Measurements from ENCODE around the gene ATAD3C. TPM values are rescaled to one million over a fixed set of nuclear protein-coding genes. Genes with fewer than 3 reads are reported as not detected.
"Not testable (repeated sequence)": the region's sequence is repeated elsewhere in the genome, so short reads cannot be mapped to it uniquely, and the experiment has no call there.

The ATAD3C gene
- polyA plus RNA-seq, 1 of the 3 experiments (the other 2 are of a cell fraction), result 0.38 TPM

DNA sequence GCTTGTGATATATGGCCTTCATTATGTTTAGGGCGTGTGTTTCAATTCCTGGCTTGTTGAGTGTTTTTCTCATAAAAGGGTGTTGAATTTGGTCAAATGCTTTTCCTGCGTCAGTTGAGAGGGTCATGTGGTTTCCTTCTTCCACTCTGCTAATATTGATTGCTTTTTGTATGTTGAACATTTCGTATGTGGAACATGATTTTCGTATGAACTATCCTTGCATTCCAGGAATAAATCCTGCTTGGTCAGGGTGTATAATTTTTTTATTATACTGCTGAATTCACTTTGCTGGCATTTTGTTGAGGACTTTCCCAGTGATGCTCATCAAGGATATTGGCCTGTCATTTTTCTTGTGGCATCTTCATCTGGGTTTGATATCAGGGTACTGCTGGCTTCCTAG lies 57.8 kb downstream of the ATAD3C start:
- no peak for TF ChIP-seq CHD2 (IDR thresholded peaks at IDR 0.05; ENCODE audit: low read length, partially characterized antibody)
- TF ChIP-seq YY1 (IDR thresholded peaks at IDR 0.05; ENCODE audit: low read depth), result no peak
- no peak for TF ChIP-seq SMC3 (IDR thresholded peaks at IDR 0.05; ENCODE audit: low read depth, low read length)
- no peak for TF ChIP-seq RCOR1 (IDR thresholded peaks at IDR 0.05; ENCODE audit: low read length)
- no peak for TF ChIP-seq FOXJ3 (CRISPR knock-in tag; IDR thresholded peaks at IDR 0.05)
- TF ChIP-seq, protein P1, sequence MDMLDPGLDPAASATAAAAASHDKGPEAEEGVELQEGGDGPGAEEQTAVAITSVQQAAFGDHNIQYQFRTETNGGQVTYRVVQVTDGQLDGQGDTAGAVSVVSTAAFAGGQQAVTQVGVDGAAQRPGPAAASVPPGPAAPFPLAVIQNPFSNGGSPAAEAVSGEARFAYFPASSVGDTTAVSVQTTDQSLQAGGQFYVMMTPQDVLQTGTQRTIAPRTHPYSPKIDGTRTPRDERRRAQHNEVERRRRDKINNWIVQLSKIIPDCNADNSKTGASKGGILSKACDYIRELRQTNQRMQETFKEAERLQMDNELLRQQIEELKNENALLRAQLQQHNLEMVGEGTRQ (IDR thresholded peaks at IDR 0.05; ENCODE audit: borderline replicate concordance, low read depth, low read length), result no peak
- TF ChIP-seq, protein P2, sequence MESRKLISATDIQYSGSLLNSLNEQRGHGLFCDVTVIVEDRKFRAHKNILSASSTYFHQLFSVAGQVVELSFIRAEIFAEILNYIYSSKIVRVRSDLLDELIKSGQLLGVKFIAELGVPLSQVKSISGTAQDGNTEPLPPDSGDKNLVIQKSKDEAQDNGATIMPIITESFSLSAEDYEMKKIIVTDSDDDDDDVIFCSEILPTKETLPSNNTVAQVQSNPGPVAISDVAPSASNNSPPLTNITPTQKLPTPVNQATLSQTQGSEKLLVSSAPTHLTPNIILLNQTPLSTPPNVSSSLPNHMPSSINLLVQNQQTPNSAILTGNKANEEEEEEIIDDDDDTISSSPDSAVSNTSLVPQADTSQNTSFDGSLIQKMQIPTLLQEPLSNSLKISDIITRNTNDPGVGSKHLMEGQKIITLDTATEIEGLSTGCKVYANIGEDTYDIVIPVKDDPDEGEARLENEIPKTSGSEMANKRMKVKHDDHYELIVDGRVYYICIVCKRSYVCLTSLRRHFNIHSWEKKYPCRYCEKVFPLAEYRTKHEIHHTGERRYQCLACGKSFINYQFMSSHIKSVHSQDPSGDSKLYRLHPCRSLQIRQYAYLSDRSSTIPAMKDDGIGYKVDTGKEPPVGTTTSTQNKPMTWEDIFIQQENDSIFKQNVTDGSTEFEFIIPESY (IDR thresholded peaks at IDR 0.05; ENCODE audit: borderline replicate concordance, low read depth), result no peak
- no peak for TF ChIP-seq FOXM1 (IDR thresholded peaks at IDR 0.05; ENCODE audit: low read depth)
- TF ChIP-seq, protein P3, sequence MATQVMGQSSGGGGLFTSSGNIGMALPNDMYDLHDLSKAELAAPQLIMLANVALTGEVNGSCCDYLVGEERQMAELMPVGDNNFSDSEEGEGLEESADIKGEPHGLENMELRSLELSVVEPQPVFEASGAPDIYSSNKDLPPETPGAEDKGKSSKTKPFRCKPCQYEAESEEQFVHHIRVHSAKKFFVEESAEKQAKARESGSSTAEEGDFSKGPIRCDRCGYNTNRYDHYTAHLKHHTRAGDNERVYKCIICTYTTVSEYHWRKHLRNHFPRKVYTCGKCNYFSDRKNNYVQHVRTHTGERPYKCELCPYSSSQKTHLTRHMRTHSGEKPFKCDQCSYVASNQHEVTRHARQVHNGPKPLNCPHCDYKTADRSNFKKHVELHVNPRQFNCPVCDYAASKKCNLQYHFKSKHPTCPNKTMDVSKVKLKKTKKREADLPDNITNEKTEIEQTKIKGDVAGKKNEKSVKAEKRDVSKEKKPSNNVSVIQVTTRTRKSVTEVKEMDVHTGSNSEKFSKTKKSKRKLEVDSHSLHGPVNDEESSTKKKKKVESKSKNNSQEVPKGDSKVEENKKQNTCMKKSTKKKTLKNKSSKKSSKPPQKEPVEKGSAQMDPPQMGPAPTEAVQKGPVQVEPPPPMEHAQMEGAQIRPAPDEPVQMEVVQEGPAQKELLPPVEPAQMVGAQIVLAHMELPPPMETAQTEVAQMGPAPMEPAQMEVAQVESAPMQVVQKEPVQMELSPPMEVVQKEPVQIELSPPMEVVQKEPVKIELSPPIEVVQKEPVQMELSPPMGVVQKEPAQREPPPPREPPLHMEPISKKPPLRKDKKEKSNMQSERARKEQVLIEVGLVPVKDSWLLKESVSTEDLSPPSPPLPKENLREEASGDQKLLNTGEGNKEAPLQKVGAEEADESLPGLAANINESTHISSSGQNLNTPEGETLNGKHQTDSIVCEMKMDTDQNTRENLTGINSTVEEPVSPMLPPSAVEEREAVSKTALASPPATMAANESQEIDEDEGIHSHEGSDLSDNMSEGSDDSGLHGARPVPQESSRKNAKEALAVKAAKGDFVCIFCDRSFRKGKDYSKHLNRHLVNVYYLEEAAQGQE (IDR thresholded peaks at IDR 0.05; ENCODE audit: low read depth, low read length), result no peak
- no peak for TF ChIP-seq MXI1 (IDR thresholded peaks at IDR 0.05; ENCODE audit: low read depth, low read length)
- TF ChIP-seq EZH2phosphoT487 (IDR thresholded peaks at IDR 0.05; ENCODE audit: borderline replicate concordance, low read depth), result no peak
- TF ChIP-seq TEAD4 (IDR thresholded peaks at IDR 0.05; ENCODE audit: borderline replicate concordance, insufficient read depth), result no peak
- TF ChIP-seq NFIC (IDR thresholded peaks at IDR 0.05; ENCODE audit: borderline replicate concordance), result no peak
- no peak for TF ChIP-seq MEF2A (IDR thresholded peaks at IDR 0.05; ENCODE audit: borderline replicate concordance, low read depth)
- no peak for TF ChIP-seq SIN3A (IDR thresholded peaks at IDR 0.05; ENCODE audit: borderline replicate concordance, low read depth, low read length)
- TF ChIP-seq, protein P4, sequence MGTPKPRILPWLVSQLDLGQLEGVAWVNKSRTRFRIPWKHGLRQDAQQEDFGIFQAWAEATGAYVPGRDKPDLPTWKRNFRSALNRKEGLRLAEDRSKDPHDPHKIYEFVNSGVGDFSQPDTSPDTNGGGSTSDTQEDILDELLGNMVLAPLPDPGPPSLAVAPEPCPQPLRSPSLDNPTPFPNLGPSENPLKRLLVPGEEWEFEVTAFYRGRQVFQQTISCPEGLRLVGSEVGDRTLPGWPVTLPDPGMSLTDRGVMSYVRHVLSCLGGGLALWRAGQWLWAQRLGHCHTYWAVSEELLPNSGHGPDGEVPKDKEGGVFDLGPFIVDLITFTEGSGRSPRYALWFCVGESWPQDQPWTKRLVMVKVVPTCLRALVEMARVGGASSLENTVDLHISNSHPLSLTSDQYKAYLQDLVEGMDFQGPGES (IDR thresholded peaks at IDR 0.05; ENCODE audit: low read depth, low read length), result no peak
- no peaks in the 10 kb centered on the region for H4K20me1 ChIP-seq (ENCODE audit: insufficient read depth)
- no peak overlapping the region for H3K4me3 ChIP-seq (ENCODE audit: low read depth in 2 of 2, low read length in 1 of 2)
- WGBS (ENCODE audit: low lambda C conversion rate), result 90% methylated on average over 4 of the region's 4 CpGs
- POLR2A ChIA-PET, result no interaction called here
- H3F3A ChIP-seq (replicated peaks; ENCODE audit: insufficient read depth), result peaks cover 9% of the 10 kb centered on the region
- H3K4me1 ChIP-seq (ENCODE audit: control insufficient read depth in 1 of 2, insufficient read depth in 2 of 2, low read depth in 1 of 2, low read length in 1 of 2), result peaks cover 0 to 4% of the 10 kb centered on the region in 2 experiments; a peak in 1 of 4 replicates
- H3K79me2 ChIP-seq (ENCODE audit: insufficient read depth), result peaks cover 3% of the 10 kb centered on the region; the same call in 1 of the 2 replicates
- no peak overlapping the region for H3K27ac ChIP-seq (ENCODE audit: low read depth in 2 of 2, low read length in 1 of 2)
- DNase-seq, result no peak
- no peaks in the 10 kb centered on the region for H3K9me3 ChIP-seq
- H3K9ac ChIP-seq, result no peak overlapping the region
- no peak overlapping the region for H2AFZ ChIP-seq (ENCODE audit: low read depth)
- no peaks in the 10 kb centered on the region for H3K9me2 ChIP-seq
- H3K27me3 ChIP-seq (ENCODE audit: insufficient read depth), result no peaks in the 10 kb centered on the region
- CTCF ChIA-PET, result no interaction called here
- H3K36me3 ChIP-seq (replicated peaks in 1 of 2; ENCODE audit: control insufficient read depth in 1 of 2, insufficient read depth in 2 of 2, low read length in 1 of 2), result no peaks in the 10 kb centered on the region
- H3K4me2 ChIP-seq, result no peak overlapping the region

DNA sequence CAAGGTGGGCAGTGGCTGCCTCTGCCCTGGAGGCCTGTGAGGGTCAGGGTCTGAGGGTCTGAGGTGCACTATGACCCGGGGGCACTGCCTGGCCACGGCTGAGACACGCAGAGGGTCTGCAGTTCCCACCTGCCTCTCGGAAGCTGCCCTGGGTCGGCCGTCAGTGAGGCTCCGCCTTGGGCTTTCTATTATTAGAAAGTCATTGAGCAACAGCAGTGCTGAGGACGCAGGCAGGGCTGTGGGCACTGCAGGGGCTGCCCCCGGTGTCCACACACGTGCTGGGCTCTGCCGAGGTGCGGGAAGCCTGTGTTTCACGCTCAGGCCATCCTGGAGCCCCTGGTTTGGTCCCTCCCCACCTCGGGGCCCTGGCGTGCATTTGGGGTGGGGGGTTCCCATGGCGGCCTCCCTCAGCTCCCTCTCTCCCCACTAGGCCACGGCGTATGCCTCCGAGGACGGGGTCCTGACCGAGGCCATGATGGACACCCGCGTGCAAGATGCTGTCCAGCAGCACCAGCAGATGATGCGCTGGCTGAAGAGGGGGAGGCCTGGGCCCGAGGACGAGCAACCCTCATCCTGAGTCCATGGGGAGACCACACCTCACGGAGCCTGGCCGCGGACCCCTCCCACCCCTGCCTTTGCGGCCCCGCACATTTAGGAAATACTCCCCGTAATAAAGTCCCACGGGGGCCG lies 59.4 kb downstream of the ATAD3C start:
- WGBS (ENCODE audit: low lambda C conversion rate), result 97% methylated on average over 6 of the region's 34 CpGs
- not testable (repeated sequence) for H3F3A ChIP-seq (replicated peaks; ENCODE audit: insufficient read depth)

More for the DNA sequence above, 59.4 kb downstream of the ATAD3C start:
- H3K4me1 ChIP-seq (ENCODE audit: control insufficient read depth in 1 of 2, insufficient read depth in 2 of 2, low read depth in 1 of 2, low read length in 1 of 2); H3K4me2 ChIP-seq; H3K36me3 ChIP-seq (replicated peaks in 1 of 2; ENCODE audit: control insufficient read depth in 1 of 2, insufficient read depth in 2 of 2, low read length in 1 of 2); DNase-seq; H3K4me3 ChIP-seq (ENCODE audit: low read depth in 2 of 2, low read length in 1 of 2); H3K27me3 ChIP-seq (ENCODE audit: insufficient read depth); H3K27ac ChIP-seq (ENCODE audit: low read depth in 2 of 2, low read length in 1 of 2); POLR2A ChIA-PET; CTCF ChIA-PET; H3K9me3 ChIP-seq; H3K9me2 ChIP-seq; H4K20me1 ChIP-seq (ENCODE audit: insufficient read depth); H2AFZ ChIP-seq (ENCODE audit: low read depth); H3K9ac ChIP-seq: not testable (repeated sequence)
- H3K79me2 ChIP-seq (ENCODE audit: insufficient read depth), result peaks cover 12% of the 10 kb centered on the region; the same call in 1 of the 2 replicates

Data from SK-N-SH (cell line).